ENCODE data around the gene DPM3. TPM values are rescaled to one million over a fixed set of nuclear protein-coding genes. Genes with fewer than 3 reads are reported as not detected.

DPM3 gene
- total and polyA plus RNA-seq, 8 donors, result 19.6 to 91.0 (median 29.1) TPM

GRCh38 chr1:155091071-155092051, 49.0 kb downstream of the DPM3 start:
- peak; percentile 98 for TF ChIP-seq CTCF (IDR thresholded peaks at IDR 0.05)
- intact Hi-C loops (cut with DNase I), result loop anchor here in 1 of 2 donors (2.0 kb wide), 1 partner anchor 77 kb away; no protein-coding TSS in a partner anchor
- Histone ChIP-seq H3K4me1 (peaks cover 11 to 23% of the 10 kb centered on the region in 2 donors), H3K27me3 (no peaks in the 10 kb centered on the region), H3K4me3 (no peak overlapping the region), H3K36me3 (no peaks in the 10 kb centered on the region), H3K27ac (no peak overlapping the region), H3K9me3 (no peaks in the 10 kb centered on the region)
- peak in 3 of 4 donors; percentile 69 to 95 (median 87) for DNase-seq
- ATAC-seq, result peak; percentile 74

Other genes with a start within 250 kb of the DPM3 start
- gene PMVK, start 203.8 kb downstream of the DPM3 start, total RNA-seq, result 10 to 100 TPM; 39.6 to 44.3 TPM
- 10 to 100 TPM; 31.7 to 39.2 (median 33.8) TPM for gene PMVK, start 203.8 kb downstream of the DPM3 start, polyA plus RNA-seq (ENCODE audit: insufficient read length in 6 of 6)
- 10 to 100 TPM; 32.6 to 83.5 TPM for gene PBXIP1, start 184.4 kb downstream of the DPM3 start, total RNA-seq
- gene PBXIP1, start 184.4 kb downstream of the DPM3 start, polyA plus RNA-seq (ENCODE audit: insufficient read length in 6 of 6), result 10 to 100 TPM; 72.8 to 84.4 (median 79.1) TPM
- 10 to 100 TPM; 26.6 to 30.9 TPM for gene PYGO2, start 178.7 kb downstream of the DPM3 start, total RNA-seq
- 10 to 100 TPM; 35.8 to 42.9 (median 39.5) TPM for gene PYGO2, start 178.7 kb downstream of the DPM3 start, polyA plus RNA-seq (ENCODE audit: insufficient read length in 6 of 6)
- gene SHC1, start 169.8 kb downstream of the DPM3 start, total RNA-seq, result 100 to 1,000 TPM; 134 to 144 TPM
- gene SHC1, start 169.8 kb downstream of the DPM3 start, polyA plus RNA-seq (ENCODE audit: insufficient read length in 6 of 6), result 100 to 1,000 TPM; 120 to 148 (median 127) TPM
- 10 to 100 TPM; 29.7 to 40.8 TPM for gene CKS1B, start 165.8 kb downstream of the DPM3 start, total RNA-seq
- gene CKS1B, start 165.8 kb downstream of the DPM3 start, polyA plus RNA-seq (ENCODE audit: insufficient read length in 6 of 6), result 100 to 1,000 TPM in 3 of 6 donors, 10 to 100 TPM in 3; 86.0 to 141 (median 100) TPM
- gene FLAD1, start 157.2 kb downstream of the DPM3 start, total RNA-seq, result 10 to 100 TPM; 26.4 to 39.9 TPM
- gene FLAD1, start 157.2 kb downstream of the DPM3 start, polyA plus RNA-seq (ENCODE audit: insufficient read length in 6 of 6), result 10 to 100 TPM; 26.6 to 38.8 (median 30.2) TPM
- gene LENEP, start 146.9 kb downstream of the DPM3 start, total RNA-seq, result under 1 TPM in 1 of 2 donors, not detected in 1; 0.52 TPM
- gene LENEP, start 146.9 kb downstream of the DPM3 start, polyA plus RNA-seq (ENCODE audit: insufficient read length in 6 of 6), result 1 to 10 TPM in 3 of 6 donors, under 1 TPM in 3; 0.64 to 1.8 (median 0.92) TPM
- 100 to 1,000 TPM in 1 of 2 donors, 10 to 100 TPM in 1; 60.5 to 104 TPM for gene ZBTB7B, start 137.7 kb downstream of the DPM3 start, total RNA-seq
- gene ZBTB7B, start 137.7 kb downstream of the DPM3 start, polyA plus RNA-seq (ENCODE audit: insufficient read length in 6 of 6), result 10 to 100 TPM; 14.4 to 21.7 (median 17.0) TPM
- gene DCST2, start 106.8 kb downstream of the DPM3 start, total RNA-seq, result 1 to 10 TPM in 1 of 2 donors, under 1 TPM in 1; 0.60 to 1.3 TPM
- 1 to 10 TPM; 1.9 to 2.5 (median 2.2) TPM for gene DCST2, start 106.8 kb downstream of the DPM3 start, polyA plus RNA-seq (ENCODE audit: insufficient read length in 6 of 6)
- not detected for gene DCST1, start 106.7 kb downstream of the DPM3 start, total RNA-seq
- gene DCST1, start 106.7 kb downstream of the DPM3 start, polyA plus RNA-seq (ENCODE audit: insufficient read length in 6 of 6), result under 1 TPM; 0.57 to 0.87 (median 0.79) TPM
- 100 to 1,000 TPM; 116 to 172 TPM for gene ADAM15, start 89.2 kb downstream of the DPM3 start, total RNA-seq
- 100 to 1,000 TPM in 1 of 6 donors, 10 to 100 TPM in 5; 54.4 to 105 (median 74.6) TPM for gene ADAM15, start 89.2 kb downstream of the DPM3 start, polyA plus RNA-seq (ENCODE audit: insufficient read length in 6 of 6)
- gene EFNA4, start 76.8 kb downstream of the DPM3 start, total RNA-seq, result 10 to 100 TPM in 1 of 2 donors, 1 to 10 TPM in 1; 8.6 to 11.2 TPM
- 10 to 100 TPM; 19.1 to 23.1 (median 22.6) TPM for gene EFNA4, start 76.8 kb downstream of the DPM3 start, polyA plus RNA-seq (ENCODE audit: insufficient read length in 6 of 6)
- gene EFNA3, start 61.7 kb downstream of the DPM3 start, total RNA-seq, result 1 to 10 TPM; 1.1 to 2.0 TPM
- gene EFNA3, start 61.7 kb downstream of the DPM3 start, polyA plus RNA-seq (ENCODE audit: insufficient read length in 6 of 6), result 1 to 10 TPM; 2.6 to 4.8 (median 3.9) TPM
- 100 to 1,000 TPM in 1 of 2 donors, 10 to 100 TPM in 1; 63.7 to 148 TPM for gene EFNA1, start 12.7 kb downstream of the DPM3 start, total RNA-seq
- 100 to 1,000 TPM in 3 of 6 donors, 10 to 100 TPM in 3; 83.5 to 105 (median 98.4) TPM for gene EFNA1, start 12.7 kb downstream of the DPM3 start, polyA plus RNA-seq (ENCODE audit: insufficient read length in 6 of 6)
- 10 to 100 TPM; 46.6 to 64.6 TPM for gene SLC50A1, start 4.7 kb downstream of the DPM3 start, total RNA-seq
- gene SLC50A1, start 4.7 kb downstream of the DPM3 start, polyA plus RNA-seq (ENCODE audit: insufficient read length in 6 of 6), result 10 to 100 TPM; 31.9 to 41.6 (median 34.5) TPM
- gene KRTCAP2, start 32.8 kb upstream of the DPM3 start, total RNA-seq, result 100 to 1,000 TPM; 176 to 184 TPM
- gene KRTCAP2, start 32.8 kb upstream of the DPM3 start, polyA plus RNA-seq (ENCODE audit: insufficient read length in 6 of 6), result 100 to 1,000 TPM in 4 of 6 donors, 10 to 100 TPM in 2; 93.9 to 116 (median 110) TPM
- under 1 TPM; 0.45 to 0.73 TPM for gene TRIM46, start 33.3 kb upstream of the DPM3 start, total RNA-seq
- 1 to 10 TPM; 3.6 to 6.2 (median 4.6) TPM for gene TRIM46, start 33.3 kb upstream of the DPM3 start, polyA plus RNA-seq (ENCODE audit: insufficient read length in 6 of 6)
- gene THBS3, start 67.4 kb upstream of the DPM3 start, total RNA-seq, result 10 to 100 TPM; 30.6 to 41.8 TPM
- 10 to 100 TPM; 33.1 to 51.0 (median 44.6) TPM for gene THBS3, start 67.4 kb upstream of the DPM3 start, polyA plus RNA-seq (ENCODE audit: insufficient read length in 6 of 6)
- 10 to 100 TPM; 30.2 to 45.5 TPM for gene MTX1, start 68.2 kb upstream of the DPM3 start, total RNA-seq
- 10 to 100 TPM; 28.6 to 36.5 (median 31.1) TPM for gene MTX1, start 68.2 kb upstream of the DPM3 start, polyA plus RNA-seq (ENCODE audit: insufficient read length in 6 of 6)
- gene ENTREP3, start 115.0 kb upstream of the DPM3 start, total RNA-seq, result 10 to 100 TPM; 23.2 to 33.5 TPM
- 10 to 100 TPM; 17.1 to 24.4 (median 20.1) TPM for gene ENTREP3, start 115.0 kb upstream of the DPM3 start, polyA plus RNA-seq (ENCODE audit: insufficient read length in 6 of 6)
- 10 to 100 TPM; 63.1 to 85.3 TPM for gene SCAMP3, start 121.8 kb upstream of the DPM3 start, total RNA-seq
- gene SCAMP3, start 121.8 kb upstream of the DPM3 start, polyA plus RNA-seq (ENCODE audit: insufficient read length in 6 of 6), result 10 to 100 TPM; 45.8 to 62.2 (median 53.1) TPM
- gene CLK2, start 133.0 kb upstream of the DPM3 start, total RNA-seq, result 10 to 100 TPM; 45.4 to 55.2 TPM
- 10 to 100 TPM; 70.0 to 94.8 (median 78.8) TPM for gene CLK2, start 133.0 kb upstream of the DPM3 start, polyA plus RNA-seq (ENCODE audit: insufficient read length in 6 of 6)
- gene HCN3, start 136.9 kb upstream of the DPM3 start, total RNA-seq, result 1 to 10 TPM; 2.4 to 3.8 TPM
- gene HCN3, start 136.9 kb upstream of the DPM3 start, polyA plus RNA-seq (ENCODE audit: insufficient read length in 6 of 6), result 10 to 100 TPM in 2 of 6 donors, 1 to 10 TPM in 4; 8.1 to 11.7 (median 8.6) TPM
- gene PKLR, start 160.9 kb upstream of the DPM3 start, total RNA-seq, result not detected
- gene PKLR, start 160.9 kb upstream of the DPM3 start, polyA plus RNA-seq (ENCODE audit: insufficient read length in 6 of 6), result under 1 TPM in 4 of 6 donors, not detected in 2; 0.07 to 0.21 (median 0.14) TPM
- gene FDPS, start 168.3 kb upstream of the DPM3 start, total RNA-seq, result 100 to 1,000 TPM; 206 to 411 TPM
- gene FDPS, start 168.3 kb upstream of the DPM3 start, polyA plus RNA-seq (ENCODE audit: insufficient read length in 6 of 6), result 100 to 1,000 TPM; 166 to 213 (median 184) TPM
- 10 to 100 TPM; 36.2 to 42.8 TPM for gene RUSC1, start 180.4 kb upstream of the DPM3 start, total RNA-seq
- 10 to 100 TPM; 32.7 to 43.3 (median 36.7) TPM for gene RUSC1, start 180.4 kb upstream of the DPM3 start, polyA plus RNA-seq (ENCODE audit: insufficient read length in 6 of 6)

All from left lung (tissue), 10 donors.